Measurements from ENCODE around the gene IFITM1.
"Not testable (repeated sequence)": the region's sequence is repeated elsewhere in the genome, so short reads cannot be mapped to it uniquely, and the experiment has no call there.

Gene IFITM1

DNA sequence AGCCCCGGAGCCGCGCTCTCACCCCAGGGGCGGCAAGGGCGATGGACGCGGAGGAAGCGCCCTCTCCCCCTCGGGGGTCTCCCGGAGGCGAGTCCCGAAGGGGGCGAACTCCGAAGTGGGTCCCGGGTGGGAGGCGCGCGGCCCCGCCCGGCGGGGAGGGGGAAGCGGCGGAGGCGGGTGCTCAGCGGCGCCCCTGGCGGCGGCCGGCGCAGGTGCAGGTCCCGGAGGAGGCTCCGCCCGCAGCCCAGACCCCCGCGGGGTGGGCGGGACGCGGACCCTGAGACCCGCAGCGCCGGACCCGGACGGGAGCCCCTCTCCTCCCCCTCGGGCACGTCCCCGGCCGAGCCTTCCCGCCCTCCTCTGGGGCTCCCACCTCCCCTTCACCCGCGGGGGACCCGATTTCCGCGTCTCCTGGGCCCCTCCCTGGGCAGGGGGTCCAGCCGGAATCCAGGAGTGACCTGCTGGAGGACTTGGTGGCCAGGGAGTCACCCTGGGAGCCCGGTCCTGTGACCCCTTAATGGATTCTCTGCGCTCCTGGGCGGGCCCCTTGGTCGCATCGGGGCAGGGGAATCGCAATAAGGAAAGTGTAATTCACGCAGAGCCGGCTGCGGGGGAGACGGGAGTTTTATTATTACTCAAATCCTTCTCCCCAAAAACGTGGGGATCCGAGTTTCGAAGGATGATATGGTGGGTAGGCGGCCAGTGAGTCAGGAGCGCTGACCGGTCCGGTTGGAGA lies 2.7 kb upstream of the IFITM1 start:
- not testable (repeated sequence) for DNase-seq

DNA sequence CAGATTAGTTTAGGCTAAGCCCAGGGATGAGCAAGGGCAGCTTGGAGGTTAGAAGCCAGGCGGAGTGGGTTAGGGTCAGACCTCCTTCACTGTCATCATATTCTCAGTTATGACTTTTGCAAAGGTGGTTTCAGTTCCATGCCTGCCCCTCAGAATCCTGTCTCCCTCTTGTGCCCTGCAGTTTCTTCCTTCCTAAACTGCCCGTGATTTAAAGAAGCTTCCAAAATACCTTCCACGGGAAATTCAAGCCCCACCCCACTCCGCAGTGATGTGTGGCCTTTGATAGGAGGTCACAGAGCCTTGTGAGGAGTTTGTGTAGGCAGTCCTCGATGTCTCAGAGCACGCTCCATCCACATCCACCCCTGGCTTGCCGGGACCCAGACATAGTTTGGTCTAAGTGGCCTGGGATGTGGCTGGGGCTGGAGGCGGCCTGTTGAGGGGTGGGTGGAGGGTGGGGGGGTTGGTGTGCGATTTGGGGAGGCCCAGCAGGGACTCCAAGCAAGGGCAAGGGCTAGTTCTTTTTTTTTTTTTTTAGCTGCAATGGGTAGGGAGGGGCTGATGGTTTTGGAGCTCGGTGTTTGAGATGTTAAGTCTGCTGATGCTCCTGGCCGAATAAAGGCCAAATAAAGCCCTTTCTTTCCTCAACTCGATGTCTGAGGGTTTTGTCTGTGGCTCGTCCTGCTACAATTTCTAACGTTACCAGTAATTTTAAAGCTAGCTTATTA lies 1.6 kb upstream of the IFITM1 start:
- no peak for DNase-seq

DNA sequence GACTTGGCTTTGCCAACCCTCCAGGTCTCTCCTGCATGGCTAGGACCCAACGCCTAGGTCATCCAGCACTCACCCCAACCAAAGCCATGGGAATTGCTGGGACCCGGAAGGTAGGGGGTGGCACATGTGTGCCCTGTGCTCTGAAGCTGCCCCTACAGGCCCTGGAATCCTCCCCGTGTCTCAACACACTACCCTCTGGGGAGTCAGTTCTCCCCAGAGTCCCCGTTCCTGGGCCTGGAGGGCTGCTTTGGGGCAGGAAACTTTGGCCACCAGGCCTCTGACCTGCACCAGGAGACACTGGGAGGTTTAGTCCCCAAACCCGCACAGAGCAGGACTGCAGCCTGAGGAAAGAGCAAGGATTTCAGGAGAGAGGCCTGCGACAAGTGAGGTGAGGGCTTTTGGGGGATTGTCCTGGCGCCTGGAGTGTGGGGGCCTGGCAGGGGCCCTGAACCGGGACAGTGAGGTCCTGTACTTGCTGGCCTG lies 495 bp upstream of the IFITM1 start:
- DNase-seq = no peak

DNA sequence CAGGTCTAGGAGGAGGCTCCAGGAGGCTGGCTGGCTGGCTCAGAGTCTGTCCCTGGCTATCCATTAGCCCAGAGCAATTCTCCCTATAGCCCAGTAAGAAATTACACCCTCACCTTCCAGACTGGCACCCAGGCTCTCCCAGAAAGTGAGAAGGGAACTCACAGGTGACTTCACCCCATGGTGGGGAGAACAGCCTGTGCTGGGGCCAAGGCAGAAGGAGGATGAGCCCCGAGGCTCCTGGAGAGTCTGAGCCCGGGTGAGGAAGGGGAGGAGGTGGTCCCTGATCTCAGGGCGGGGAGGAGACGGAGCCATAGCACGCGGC lies 675 bp downstream of the IFITM1 start:
- DNase-seq = not testable (repeated sequence)

DNA sequence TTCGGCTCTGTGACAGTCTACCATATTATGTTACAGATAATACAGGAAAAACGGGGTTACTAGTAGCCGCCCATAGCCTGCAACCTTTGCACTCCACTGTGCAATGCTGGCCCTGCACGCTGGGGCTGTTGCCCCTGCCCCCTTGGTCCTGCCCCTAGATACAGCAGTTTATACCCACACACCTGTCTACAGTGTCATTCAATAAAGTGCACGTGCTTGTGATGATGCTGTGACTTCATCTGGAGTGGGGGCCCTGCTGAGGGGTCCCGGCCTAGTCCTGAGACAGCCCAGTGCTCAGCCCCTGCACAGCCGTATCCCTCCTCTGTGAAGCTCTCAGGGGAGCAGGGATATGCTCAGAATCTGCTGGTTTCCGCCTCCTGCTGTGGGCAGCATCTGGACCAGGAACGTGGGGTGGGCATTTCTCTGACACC lies 1.2 kb downstream of the IFITM1 start:
- DNase-seq = no peak

DNA sequence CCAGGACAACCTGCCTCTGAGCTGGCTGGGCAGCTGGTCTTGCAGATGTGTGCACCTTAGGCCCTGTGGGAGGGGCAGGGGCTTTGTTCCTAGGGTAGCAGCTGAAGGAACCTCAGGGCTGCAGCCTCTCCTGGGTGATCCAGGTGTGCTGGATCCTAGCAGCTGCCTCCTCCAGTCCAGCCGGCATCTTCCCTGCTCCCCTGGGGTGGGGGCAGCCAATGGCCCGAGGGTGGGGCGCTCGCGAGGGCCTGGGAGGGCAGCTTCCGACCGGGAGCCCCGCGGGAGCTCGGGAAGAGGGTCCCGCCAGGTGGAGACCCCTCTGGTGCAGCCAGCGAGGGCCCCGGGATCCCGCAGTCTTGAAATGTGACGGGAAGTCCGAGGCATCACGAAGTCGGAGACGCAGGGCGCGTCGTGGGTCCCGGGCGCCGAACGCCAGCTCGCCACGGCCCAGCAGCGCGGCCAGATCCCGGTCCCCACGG lies 1.7 kb downstream of the IFITM1 start:
- no peak for DNase-seq

DNA sequence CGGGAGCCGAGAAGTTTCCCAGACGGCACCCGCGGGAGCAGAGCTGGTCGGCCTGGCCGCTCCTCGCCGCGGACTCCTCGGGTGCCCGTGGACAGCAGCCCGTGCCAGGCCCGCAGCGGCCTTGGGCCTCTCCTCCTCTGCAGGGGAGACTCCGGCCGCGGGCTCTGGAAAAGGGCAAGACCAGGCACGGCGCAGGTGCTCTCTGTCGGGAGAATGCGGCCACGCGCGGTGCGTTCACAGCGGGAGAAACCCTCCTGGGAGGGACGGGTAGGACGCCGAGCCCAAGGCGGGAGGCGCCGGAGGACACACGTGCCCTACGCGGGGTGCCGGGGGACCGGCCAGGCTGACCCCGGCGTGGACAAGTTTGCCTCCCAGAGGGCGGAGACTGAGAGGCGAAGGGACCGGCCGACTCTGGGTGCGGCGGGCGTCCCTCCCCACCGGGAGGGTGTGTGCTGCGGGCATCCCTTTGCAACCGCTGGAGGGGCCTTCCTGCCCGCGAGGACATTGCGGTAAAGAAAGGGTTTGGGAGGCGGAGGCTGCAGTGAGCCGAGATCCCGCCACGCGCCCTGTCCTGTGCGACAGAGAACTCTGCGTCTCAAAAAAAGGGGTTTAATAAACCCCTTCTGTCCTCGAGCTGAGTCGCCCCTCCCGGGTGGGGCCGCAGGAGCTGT lies 2.3 kb downstream of the IFITM1 start:
- no peak for DNase-seq

DNA sequence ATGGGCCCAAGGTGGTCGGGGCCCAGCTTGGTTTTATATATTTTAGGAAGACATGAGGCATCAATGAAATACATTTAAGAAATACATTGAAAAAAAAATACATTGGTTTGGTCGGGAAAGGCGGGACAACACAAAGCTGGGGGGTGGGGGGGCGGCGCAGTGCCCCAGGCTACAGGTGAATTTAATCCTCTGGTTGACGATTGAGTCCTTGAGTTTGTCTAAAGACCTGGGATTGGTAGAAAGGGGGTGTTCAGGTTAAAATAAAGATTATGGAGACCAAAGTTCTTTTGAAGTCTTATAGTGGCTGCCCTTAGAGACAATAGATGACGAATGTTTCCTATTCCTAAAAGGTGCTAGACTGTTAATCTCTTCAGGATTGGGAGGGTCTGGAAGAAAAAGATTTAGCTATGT lies 3.1 kb downstream of the IFITM1 start:
- DNase-seq = no peak

DNA sequence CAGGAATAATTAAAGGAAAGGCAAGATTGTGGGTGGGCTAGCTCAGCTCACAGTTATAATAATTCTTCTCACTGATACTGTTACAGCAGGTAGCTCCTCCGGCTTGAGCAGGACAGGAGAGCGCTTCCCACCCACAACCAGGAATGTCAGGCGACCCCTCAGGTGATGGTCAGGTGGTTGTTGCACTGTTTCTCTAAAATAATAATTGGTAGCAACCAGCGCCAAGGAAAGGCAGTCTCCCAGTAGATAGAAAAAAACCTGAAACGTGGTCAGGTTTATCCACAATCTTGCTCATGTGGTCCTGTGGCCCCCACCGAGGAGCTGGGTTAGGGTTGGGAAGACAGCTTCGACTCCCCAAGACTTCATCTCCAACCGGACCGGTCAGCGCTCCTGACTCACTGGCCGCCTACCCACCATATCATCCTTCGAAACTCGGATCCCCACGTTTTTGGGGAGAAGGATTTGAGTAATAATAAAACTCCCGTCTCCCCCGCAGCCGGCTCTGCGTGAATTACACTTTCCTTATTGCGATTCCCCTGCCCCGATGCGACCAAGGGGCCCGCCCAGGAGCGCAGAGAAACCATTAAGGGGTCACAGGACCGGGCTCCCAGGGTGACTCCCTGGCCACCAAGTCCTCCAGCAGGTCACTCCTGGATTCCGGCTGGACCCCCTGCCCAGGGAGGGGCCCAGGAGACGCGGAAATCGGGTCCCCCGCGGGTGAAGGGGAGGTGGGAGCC lies 4.0 kb downstream of the IFITM1 start:
- DNase-seq = not testable (repeated sequence)

DNA sequence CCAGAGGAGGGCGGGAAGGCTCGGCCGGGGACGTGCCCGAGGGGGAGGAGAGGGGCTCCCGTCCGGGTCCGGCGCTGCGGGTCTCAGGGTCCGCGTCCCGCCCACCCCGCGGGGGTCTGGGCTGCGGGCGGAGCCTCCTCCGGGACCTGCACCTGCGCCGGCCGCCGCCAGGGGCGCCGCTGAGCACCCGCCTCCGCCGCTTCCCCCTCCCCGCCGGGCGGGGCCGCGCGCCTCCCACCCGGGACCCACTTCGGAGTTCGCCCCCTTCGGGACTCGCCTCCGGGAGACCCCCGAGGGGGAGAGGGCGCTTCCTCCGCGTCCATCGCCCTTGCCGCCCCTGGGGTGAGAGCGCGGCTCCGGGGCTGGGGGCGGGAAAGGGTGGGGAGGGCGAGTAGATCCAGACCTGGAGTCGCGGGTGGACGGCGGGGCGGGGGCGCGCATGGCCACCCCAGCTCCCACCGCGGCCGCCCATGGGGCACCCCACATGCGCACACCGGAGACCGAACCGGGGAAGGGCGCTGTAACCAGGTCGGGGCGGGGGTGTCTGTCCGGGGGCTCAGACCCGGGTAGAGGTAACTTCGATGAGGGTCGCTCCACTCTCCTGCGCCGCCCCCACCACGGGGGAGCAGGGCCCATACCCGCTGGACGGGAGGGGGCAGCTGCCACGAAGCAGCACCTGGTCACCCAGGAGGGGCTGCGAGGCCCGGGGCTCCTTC lies 4.7 kb downstream of the IFITM1 start:
- DNase-seq = not testable (repeated sequence)

DNA sequence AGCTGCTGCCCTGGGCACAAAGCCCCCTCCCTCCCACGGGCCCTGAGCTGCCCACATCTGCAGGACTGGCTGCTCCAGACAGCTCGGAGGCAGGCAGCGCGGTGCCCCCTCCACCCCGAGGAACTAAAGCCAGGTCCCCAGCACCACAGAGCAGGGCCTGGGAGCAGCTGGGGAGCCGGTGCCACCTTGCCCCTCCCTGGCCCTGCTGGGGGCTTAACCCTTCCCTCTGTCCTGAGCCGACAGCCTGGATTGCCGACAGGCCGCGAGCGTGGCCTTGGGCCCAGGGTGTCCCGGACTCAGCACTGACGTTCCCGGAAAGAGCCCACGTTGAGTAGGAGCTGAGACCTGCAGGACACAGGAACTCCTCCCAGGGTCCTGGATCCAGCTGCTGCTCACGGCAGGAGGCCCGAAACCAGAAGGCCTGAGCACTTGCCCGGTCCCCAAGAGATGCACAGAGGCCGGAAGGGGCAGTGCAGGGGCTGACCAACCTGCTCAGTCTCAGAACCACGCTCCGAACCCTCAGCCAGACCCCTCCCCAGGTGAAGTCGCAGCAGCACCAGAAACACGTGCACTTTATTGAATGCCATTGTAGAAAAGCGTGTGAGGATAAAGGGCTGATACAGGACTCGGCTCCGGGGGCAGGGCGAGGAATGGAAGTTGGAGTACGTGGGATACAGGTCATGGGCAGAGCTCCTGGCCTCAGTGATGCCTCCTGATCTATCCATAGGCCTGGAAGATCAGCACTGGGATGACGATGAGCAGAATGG lies 5.5 kb downstream of the IFITM1 start:
- DNase-seq = not testable (repeated sequence)

DNA sequence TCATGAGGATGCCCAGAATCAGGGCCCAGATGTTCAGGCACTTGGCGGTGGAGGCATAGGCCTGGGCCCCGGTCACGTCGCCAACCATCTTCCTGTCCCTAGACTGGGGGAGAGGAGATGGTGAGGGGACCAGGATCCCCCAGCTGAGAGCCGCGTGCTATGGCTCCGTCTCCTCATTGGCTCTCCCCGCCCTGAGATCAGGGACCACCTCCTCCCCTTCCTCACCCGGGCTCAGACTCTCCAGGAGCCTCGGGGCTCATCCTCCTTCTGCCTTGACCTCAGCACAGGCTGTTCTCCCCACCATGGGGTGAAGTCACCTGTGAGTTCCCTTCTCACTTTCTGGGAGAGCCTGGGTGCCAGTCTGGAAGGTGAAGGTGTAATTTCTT lies 6.0 kb downstream of the IFITM1 start:
- DNase-seq = not testable (repeated sequence)

DNA sequence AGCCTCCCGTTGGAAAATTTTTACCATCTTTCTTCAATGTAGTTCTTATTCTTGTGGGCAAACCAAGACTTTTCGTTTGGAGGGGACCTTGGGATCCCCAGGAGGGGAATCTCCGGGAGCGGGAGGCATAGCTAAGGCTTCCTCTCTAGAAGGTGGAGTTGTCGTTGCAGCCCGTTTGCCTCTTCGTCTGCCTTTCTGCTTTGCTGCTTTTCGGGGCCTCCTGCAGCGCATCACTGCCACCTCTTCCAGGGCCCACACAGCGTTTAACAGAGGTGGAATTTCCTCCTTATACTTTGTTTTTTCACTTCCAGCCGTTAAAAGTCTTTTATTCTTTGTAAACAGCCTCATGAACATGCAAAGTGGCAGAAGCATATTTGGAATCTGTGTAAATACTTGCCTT lies 10.3 kb downstream of the IFITM1 start:
- DNase-seq = no peak

DNA sequence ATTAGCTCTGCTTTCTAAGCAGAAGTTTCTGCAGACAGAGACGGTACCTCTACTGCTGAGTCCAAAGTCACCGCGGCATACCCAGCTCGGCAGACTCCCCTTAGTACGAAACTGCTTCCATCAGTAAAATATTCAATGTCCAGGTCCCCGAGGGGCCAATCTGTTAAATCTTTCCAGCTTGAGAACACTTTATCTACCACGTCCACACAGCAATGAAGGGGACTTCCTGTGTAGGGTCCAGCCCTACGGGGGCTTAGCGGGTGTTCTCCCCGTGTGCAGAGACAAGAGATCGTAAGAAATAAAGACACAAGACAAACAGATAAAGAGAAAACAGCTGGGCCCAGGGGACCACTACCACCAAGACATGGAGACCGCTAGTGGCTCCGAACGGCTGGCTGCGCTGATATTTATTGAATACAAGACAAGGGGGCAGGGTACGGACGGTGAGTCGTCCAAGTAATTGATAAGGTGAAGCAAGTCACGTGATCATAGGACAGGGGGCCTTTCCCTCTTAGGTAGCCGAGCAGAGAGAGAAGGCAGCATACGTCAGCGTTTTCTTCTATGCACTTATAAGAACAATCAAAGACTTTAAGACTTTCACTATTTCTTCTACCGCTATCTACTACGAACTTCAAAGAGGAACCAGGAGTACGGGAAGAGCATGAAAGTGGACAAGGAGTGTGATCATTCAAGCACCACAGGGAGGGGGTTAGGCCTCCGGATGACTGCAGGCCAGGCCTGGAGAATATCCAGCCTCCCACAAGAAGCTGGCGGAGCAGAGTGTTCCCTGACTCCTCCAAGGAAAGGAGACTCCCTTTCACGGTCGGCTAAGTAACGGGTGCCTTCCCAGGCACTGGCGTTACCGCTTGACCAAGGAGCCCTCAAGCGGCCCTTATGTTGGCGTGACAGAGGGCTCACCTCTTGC lies 11.0 kb downstream of the IFITM1 start:
- not testable (repeated sequence) for DNase-seq

DNA sequence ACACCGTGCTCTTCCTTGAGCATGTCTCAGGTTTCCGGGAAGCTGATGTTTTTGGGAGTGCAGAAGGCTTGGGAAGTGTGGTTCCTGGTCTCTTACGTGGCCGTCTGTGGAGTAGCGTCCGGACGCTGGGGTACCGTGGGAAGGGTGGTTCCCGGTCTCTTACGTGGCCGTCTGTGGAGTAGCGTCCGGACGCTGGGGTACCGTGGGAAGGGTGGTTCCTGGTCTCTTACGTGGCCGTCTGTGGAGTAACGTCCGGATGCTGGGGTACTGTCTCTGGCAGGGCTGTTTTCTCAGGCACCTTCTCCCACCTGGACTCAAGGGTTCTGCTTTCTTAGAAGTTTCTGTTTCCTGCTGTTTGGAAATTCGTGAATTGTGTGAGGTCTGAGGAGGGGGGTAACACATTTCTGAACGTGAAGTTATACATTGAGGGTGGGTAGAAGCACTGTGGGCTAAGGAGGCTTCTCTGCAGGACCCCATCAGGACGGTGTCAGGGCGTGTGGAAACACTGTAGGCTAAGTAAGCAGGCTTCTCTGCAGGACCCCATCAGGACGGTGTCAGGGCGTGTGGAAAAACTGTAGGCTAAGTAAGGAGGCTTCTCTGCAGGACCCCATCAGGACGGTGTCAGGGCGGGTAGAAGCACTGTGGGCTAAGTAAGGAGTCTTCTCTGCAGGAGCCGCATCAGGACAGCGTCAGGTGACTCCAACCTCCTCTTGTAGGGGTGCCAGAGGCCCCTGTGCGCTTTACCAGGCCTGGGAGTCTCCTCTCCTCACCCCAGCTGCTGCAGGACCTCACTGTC lies 12.2 kb downstream of the IFITM1 start:
- no peak for DNase-seq

DNA sequence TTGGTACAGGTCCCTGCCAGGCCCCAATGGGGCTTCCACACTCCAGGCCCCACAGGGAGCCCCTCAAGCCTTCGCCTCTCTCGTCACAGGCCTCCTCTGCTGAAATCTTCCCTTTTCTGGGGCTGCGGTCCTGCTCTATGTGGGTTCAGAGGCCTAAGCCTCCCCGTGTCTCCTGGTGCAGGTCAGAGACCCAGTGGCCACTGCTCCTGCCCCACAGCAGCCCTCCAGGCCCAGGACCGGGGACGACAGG lies 12.7 kb downstream of the IFITM1 start:
- no peak for DNase-seq

DNA sequence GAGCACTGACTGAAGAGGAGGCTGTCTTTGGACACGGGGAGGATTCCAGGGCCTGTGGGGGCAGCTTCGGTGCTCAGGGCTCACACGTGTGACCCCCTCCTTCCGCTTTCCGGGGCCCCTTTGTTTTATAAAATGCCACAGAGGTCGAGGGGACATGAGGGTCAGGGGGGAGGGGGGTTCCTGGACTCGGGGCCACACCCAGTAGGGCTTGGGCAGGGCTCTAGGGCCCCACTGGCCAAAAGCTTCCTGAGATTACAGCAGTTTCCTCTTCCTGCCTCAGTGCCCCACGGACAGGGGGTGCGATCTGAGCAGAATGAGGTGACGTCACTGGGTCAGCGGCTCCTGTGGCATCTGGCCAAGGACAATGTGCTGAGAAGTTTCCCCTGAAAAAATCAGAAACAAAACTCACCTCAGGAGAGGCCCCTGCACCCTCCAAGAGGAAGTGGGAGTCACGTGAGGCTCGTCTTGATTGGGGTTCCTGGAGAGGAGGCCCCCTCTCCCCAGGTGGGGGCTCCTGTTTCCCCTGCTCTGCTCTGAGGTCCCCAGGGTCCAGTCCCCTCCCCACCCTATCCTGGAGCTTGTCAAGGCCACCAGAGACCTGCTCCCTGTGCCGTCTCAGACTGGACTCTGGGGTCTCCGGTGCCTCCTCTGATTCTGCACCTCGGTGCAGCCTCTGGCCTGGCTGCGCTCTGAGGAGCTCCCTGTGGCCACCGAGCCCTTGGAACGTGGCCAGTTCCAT lies 13.2 kb downstream of the IFITM1 start:
- DNase-seq = no peak

DNA sequence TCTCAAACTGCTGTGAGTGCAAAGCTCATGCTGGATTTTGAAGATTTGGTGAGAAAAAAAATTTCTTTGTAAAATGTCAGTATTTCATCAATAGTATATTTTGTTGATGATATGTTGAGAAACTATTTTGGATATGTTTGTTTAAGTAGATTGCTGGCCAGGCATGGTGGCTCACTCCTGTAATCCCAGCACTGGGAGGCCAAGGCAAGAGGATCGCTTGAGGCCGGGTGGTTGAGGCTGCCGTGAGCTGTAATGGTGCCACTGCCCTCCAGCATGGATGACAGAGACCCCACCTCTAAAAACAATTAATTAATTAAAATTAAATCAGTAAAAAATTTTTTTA lies 13.7 kb downstream of the IFITM1 start:
- DNase-seq = no peak

DNA sequence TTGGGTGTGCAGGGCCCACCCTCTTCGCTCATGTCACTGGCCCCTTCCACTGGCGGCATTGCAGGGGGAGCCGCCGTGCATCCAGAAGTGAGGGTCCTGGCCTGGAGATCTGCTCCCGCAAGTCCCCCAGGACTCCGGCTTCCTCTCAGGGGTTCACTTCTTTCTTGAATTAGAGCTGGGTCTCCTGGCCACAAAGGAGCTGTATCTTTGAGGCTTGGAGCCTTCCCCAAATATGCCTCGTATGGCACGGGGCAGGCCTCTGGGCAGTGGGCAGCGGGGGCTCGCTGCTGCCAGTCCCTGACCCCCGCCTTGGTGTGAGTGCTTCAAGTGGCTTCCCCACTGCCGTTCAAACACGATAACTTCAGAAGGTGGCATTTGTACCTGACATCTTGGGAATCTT lies 14.2 kb downstream of the IFITM1 start:
- no peak for DNase-seq
